C4-2B (cell line): ENCODE measurements around the gene FHOD3.

Experiments
- H3K27ac ChIP-seq: fragments of 450-650 bp; 2 replicates; pipeline ENCODE4 v1.5.1; 2017
- CTCF ChIP-seq: fragments of 450-650 bp; conservative IDR thresholded peaks from 2 replicates; pipeline ENCODE4 v1.5.1; 2017; ENCODE audit warnings: mild to moderate bottlenecking
- ZFX ChIP-seq: fragments of 450-650 bp; IDR thresholded peaks from 2 replicates; pipeline ENCODE4 v1.6.1; 2017

Gene FHOD3

GRCh38 chr18:36328385-36328858 is 30.9 kb downstream of the FHOD3 start:
- no peak for TF ChIP-seq ZFX
- no peak overlapping the region for H3K27ac ChIP-seq

- TF ChIP-seq ZFX (no peak), CTCF (no peak)
- H3K27ac ChIP-seq = no peak overlapping the region
These were observed 31.4 kb downstream of the FHOD3 start for GRCh38 chr18:36328916-36329315.

- no peak overlapping the region for H3K27ac ChIP-seq
- no peak for TF ChIP-seq CTCF
- TF ChIP-seq ZFX = no peak
These were observed 32.3 kb downstream of the FHOD3 start for GRCh38 chr18:36329684-36330434.

- no peak for TF ChIP-seq CTCF
- TF ChIP-seq ZFX = no peak
- no peak overlapping the region for H3K27ac ChIP-seq
These were observed 33.0 kb downstream of the FHOD3 start for GRCh38 chr18:36330435-36331052.

GRCh38 chr18:36331521-36331971 is 34.0 kb downstream of the FHOD3 start:
- TF ChIP-seq CTCF (no peak), ZFX (no peak)
- no peak overlapping the region for H3K27ac ChIP-seq

- TF ChIP-seq ZFX (no peak), CTCF (no peak)
- H3K27ac ChIP-seq = no peak overlapping the region
These were observed 35.9 kb downstream of the FHOD3 start for GRCh38 chr18:36333414-36333813.

GRCh38 chr18:36334798-36335197 is 37.3 kb downstream of the FHOD3 start:
- H3K27ac ChIP-seq = no peak overlapping the region

More at GRCh38 chr18:36334798-36335197, 37.3 kb downstream of the FHOD3 start:
- TF ChIP-seq CTCF = no peak
- TF ChIP-seq ZFX = no peak
